Measurements from ENCODE around the gene PPP1R18. TPM values are rescaled to one million over a fixed set of nuclear protein-coding genes. Genes with fewer than 3 reads are reported as not detected.

The PPP1R18 gene
- total RNA-seq, 1 experiment from 2014 or later: 33.6 TPM

- CTCF ChIA-PET: no interaction called here
- H3K4me2 ChIP-seq (ENCODE audit: low read length): no peak overlapping the region
Measured at GRCh38 chr6:30635834-30636233, 50.6 kb downstream of the PPP1R18 start.

More at GRCh38 chr6:30635834-30636233, 50.6 kb downstream of the PPP1R18 start:
- BruUV-seq (replicated peaks): no TSS peak
- H4K20me1 ChIP-seq (ENCODE audit: insufficient read depth): no peaks in the 10 kb centered on the region
- H3K9ac ChIP-seq (ENCODE audit: low read length): no peak overlapping the region
- H3K27ac ChIP-seq (ENCODE audit: low read depth, low read length): no peak overlapping the region
- ATAC-seq (no peak), DNase-seq (ENCODE audit: low read depth, low spot score) (no peak)
- ChIA-PET POLR2A (no interaction called here), RAD21 (ENCODE audit: low non-redundant PET in 1 of 2, low total read pairs in 2 of 2, uncharacterized antibody in 2 of 2, unreplicated experiment in 2 of 2) (no interaction called here)
- H2AFZ ChIP-seq (ENCODE audit: low read depth, low read length, poor library complexity, severe bottlenecking): no peak overlapping the region
- TF ChIP-seq EZH2phosphoT487 (IDR thresholded peaks at IDR 0.05; ENCODE audit: borderline replicate concordance) (no peak), EGR1 (IDR thresholded peaks at IDR 0.05; ENCODE audit: low read depth) (no peak), CTCF (IDR thresholded peaks at IDR 0.05 in 2 of 3, conservative IDR thresholded peaks at IDR 0.05 in 1 of 3; ENCODE audit: borderline replicate concordance in 1 of 3, insufficient read depth in 1 of 3, low read depth in 2 of 3, low read length in 2 of 3) (no peak), MAX (IDR thresholded peaks at IDR 0.05) (no peak), ATF3 (IDR thresholded peaks at IDR 0.05) (no peak), JUND (IDR thresholded peaks at IDR 0.05) (no peak), POLR2AphosphoS5 (IDR thresholded peaks at IDR 0.05; ENCODE audit: low read depth, low read length) (no peak), ZBTB33 (IDR thresholded peaks at IDR 0.05; ENCODE audit: extremely low read depth, insufficient replicate concordance, low read length) (no peak), SP1 (IDR thresholded peaks at IDR 0.05; ENCODE audit: low read depth) (no peak), TCF7L2 (IDR thresholded peaks at IDR 0.05; ENCODE audit: borderline replicate concordance, extremely low read depth, insufficient read depth, insufficient read length) (no peak), CBX3 (IDR thresholded peaks at IDR 0.05; ENCODE audit: low read depth) (no peak), ZFX (IDR thresholded peaks at IDR 0.05) (no peak), POLR2A (IDR thresholded peaks at IDR 0.05; ENCODE audit: borderline replicate concordance, extremely low read depth, insufficient read depth, insufficient read length) (no peak)
- intact Hi-C loops (cut with micrococcal nuclease): no loop called here
- no peaks in the 10 kb centered on the region for H3K27me3 ChIP-seq (ENCODE audit: insufficient read depth, low read length)
- no peaks in the 10 kb centered on the region for H3K79me2 ChIP-seq (ENCODE audit: insufficient read depth, low read length)
- H3K4me1 ChIP-seq (ENCODE audit: control insufficient read depth in 1 of 2, insufficient read depth in 2 of 2, low read length in 2 of 2): peaks cover 0 to 2% of the 10 kb centered on the region in 2 experiments; a peak in 1 of 4 replicates
- no peaks in the 10 kb centered on the region for H3K9me2 ChIP-seq (ENCODE audit: insufficient read depth)
- no peaks in the 10 kb centered on the region for H3K9me3 ChIP-seq (ENCODE audit: control insufficient read depth in 1 of 2, insufficient read depth in 1 of 2, low read depth in 1 of 2, low read length in 2 of 2)
- H3K36me3 ChIP-seq (ENCODE audit: control insufficient read depth in 1 of 2, insufficient read depth in 2 of 2, low read length in 2 of 2): peaks cover 5 to 18% of the 10 kb centered on the region in 2 experiments; a peak in 3 of 4 replicates
- no peak overlapping the region for H3K4me3 ChIP-seq (replicated peaks in 1 of 2; ENCODE audit: low read depth in 1 of 2, low read length in 2 of 2)

All from HCT116 (cell line).